ENCODE results near the gene SLC27A4.

The SLC27A4 gene

DNA sequence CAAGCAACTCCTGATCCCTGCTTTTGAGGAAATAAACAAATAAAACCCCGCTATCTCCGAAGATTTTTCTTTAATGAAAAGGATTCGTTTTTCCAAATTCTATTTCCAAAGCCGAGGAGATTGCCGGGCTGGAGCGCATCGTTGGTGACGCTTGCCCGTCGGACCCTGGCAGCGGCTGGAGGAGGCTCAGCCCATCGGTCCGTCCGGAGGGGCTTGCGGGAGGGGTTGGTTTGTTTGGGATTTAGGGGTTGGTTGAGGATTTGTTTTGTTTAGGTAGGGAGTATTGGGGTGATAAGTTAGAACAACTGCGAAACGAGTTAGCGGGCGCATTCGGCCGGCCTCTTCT is 51.6 kb downstream of the SLC27A4 start:
- no peak for DNase-seq (ENCODE audit: low read depth)

DNA sequence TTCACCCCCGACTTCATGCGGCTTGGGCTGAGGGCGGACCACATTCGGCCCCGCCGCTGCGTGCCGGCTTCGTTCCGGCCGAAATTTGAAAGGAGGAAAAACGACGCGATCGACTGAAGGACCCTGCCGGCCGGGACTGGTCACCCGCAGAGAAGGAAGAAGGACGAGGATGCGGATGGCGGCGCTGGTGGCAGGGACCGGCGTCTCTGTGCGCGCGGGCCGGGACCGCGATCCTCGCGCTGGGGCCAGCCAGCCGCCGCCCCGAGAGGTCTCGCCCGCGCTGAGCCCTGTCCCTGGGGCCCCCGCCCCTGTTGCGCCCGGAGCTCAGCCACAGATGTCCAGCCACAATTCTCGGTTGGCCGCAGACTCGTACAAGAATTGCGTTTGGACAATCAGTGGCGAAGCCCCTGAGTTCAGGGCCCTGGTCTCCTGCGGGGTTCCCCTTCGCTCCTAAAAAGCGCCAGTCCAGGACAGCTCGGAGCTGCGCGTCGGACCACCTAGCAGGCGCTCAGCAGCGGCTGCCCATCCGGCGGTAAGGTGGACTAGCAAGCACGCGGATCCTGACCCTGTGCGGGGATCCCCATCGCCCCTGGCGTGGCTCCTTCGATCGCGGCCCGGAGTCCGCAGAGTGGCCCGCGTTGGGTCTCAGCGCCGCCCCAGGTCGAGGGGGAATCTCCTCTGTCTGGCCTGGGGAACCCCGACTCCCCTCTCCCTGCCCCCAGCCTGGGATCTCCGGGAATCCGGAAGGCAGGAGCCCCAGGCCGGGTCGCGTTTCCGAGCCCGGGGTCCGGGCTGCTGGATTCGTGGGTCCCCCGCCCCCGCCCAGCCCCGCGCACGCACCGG is 52.2 kb downstream of the SLC27A4 start:
- no peak for DNase-seq (ENCODE audit: low read depth)

DNA sequence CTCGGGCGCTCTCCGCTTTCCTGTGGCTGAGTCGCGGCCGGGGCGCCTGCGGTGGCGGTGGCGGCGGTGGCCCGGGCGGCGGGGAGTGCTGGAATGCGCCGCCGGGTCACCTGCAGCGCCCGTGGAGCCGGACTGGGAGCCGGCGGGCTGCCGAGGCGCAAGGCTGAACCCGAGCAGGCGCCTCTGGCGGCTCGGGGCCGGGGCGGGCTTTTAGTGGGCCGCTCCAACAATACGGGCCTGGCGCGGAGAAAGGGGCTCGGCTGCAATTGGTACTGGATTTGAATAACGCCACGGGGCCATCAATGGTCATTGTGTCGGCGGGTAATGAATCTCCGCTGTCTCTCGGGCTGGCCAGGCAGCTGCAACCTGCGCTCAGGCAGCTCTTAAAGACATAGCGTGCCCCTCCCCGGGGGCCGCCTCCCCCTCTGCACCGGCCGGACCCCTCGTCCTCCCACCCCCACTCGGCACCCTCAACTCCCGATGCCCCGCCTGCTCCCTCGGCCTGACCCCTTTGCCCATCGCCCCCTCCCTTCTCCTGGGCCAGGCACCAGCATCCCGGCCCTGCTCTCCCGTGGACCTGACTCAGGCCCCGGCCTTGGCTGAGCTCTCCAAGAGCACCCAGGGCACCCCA is 52.9 kb downstream of the SLC27A4 start:
- no peak for DNase-seq (ENCODE audit: low read depth)

DNA sequence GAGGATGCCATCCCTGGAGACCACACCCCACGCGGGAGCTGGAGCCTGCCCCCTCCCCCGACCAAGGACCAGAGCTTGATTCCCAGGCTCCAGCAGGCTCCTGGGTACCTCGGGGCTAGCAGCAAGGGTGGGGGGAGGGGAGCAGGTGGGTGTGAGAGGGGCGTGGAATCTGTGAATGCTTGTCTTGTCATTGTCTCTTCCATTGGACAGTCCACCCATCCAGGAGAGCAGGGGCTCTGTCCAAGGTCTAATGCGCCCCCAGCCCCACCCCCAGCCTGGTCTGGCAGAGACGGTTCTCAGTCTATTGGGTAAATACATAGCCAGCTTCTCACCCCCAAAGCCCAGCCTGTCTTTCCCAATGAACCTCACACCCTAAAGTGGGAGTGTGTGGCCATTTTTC is 53.6 kb downstream of the SLC27A4 start:
- DNase-seq (ENCODE audit: low read depth): no peak

DNA sequence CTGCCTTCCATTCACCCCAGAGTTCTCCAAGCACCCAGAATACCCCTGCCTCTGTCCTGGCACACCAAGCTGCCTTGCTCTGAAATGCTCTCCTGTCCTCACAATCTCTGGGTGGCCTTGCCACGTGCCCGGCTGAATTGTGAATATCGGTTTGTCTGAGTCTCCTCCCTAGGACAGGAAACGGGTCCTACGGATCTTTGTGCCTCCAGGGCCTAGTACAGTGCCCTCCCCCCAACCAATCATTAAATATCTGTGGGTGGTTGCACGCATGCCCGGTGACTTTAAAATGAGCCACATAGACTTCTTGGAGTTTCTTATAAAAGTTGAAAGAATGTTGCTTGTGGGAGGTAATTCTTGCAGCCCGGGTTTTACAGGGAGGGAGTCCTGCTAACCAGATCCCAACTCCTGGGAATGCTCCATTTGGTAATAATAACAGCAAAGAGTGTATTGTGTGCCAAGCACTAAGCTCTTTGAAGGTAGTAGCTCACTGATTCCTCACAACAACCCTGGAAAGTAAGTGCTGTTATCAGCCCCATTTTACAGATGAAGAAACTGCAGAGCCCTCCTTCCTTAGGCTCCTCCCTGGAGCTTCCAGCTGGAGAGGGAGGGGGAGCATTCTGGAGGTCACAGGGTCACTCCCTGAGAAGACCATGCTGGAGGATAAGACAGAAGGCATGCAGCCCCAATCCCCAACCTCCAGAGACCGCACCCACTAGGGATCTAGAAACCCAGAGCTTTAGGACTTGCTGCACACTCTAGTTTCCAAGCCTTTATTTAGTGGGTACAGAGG is 54.2 kb downstream of the SLC27A4 start:
- DNase-seq (ENCODE audit: low read depth): no peak

DNA sequence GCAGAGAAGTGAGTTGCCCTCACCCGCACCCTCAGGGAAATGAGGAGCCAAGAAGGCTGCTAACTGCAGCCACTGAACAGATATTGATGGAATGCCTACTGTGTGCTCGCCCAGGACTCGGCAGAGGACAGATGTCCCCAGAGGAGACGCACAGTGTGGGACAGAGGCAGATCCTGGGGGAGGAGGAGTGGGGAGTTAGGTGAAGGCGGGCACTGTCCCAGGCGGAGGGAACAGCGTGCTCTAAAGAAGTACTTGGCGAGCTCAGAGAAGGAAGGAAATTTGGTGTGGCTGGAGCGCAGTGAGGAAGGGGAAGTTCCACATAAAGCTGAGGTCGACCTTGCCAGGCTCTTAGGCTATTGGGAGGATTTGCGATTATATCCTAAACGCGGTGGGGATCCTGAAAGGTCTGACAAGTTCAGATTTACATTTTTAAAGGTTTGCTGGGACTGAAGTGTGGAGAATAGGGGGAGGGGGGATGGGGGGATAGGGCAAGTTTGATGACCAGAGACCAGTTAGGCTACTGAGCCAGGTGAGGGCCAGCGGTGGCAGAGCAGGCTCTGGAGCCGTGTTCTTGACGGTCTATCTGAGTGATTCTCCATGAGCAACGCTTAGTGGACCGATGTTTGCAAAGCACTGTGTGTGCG is 56.8 kb downstream of the SLC27A4 start:
- DNase-seq (ENCODE audit: low read depth): no peak

DNA sequence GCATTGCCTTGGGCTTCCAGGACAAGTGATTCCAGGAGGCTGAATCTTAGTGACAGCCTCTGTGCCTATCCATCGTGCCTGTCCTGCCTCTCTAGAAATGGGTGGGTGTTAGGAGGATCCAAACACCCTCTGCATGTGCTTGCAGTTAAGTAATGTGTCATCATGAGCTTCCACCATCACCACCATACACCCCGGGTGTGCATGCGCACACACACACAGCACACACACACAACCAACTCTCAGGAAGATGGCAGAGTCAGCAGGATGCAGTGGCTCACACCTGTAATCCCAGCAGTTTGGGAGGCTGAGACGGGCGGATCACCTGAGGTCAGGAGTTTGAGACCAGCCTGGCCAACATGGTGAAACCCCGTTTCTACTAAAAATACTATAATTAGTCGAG is 57.5 kb downstream of the SLC27A4 start:
- DNase-seq (ENCODE audit: low read depth): no peak

DNA sequence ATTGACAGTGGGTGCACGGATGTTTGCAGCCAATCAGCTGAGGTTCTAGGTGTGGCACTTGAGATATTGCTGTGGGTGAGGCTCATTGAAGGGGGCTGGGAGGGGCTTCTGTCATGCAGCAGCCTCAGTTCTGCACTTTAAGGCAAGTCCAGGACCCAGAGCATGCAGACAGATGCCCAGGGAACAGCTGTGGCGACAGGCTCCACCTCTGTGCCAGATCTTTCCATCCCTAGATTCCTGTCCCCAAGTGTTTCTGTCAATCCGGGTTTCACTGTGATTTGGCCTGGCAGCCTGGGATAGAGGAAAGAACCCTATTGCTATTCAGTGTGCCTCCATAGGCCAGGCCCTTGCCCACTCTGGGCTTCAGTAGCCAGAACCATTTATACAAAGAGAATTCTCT is 59.5 kb downstream of the SLC27A4 start:
- no peak for DNase-seq (ENCODE audit: low read depth)

DNA sequence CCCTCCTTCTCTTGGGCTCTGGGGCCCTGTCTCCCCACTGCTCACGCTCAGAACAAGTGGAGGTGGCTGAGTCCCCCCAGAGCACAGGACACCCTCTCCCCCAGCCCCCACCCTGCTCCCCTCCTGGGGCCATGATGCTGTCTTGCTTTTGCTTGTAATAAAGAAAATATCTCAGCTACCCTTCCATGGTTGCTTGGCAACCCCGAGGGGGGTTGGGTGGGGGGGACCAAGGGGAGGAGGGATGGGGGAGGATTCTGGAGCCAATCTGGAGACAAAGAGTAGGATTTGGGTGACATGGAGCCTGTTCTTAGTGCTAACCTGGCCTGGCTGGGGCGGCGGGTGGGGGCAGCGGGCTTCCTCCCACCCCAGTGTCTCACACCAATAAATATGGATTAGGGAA is 64.2 kb downstream of the SLC27A4 start:
- no peak for DNase-seq (ENCODE audit: low read depth)

DNA sequence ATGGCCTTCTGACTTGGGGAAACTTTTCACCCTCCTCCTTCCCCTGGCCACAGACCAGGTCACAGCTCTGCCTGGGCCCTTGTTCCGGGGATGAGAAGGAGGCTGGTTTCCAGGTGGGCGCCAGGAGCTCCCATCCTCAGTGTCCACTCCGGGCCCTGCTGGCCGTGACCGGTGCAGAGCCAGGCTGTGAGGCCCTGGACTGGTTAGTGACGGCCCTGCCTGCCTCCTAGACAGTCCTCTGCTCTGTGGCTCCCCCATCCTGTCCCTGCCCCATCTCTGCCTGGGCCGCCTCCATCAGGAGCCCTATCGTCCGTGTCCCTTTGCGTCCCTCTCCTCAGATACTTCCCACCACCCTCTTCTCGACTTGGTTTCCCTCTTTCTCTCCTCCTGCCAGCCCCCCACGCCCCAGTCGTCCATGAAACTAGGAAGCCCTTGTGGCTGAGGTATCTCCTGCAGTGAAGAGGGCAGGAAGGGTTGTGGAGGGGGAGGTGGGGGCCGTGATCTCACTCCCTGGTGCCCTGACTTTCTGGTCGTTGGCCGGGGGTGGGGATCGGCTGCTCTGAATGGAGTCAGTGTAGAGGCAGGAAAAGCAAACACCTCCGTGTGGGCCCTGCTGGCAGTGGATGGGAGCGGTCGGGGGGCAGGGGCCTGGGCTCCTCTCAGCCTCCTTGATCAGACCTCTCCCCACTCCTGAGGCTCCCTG is 64.9 kb downstream of the SLC27A4 start:
- no peak for DNase-seq (ENCODE audit: low read depth)

DNA sequence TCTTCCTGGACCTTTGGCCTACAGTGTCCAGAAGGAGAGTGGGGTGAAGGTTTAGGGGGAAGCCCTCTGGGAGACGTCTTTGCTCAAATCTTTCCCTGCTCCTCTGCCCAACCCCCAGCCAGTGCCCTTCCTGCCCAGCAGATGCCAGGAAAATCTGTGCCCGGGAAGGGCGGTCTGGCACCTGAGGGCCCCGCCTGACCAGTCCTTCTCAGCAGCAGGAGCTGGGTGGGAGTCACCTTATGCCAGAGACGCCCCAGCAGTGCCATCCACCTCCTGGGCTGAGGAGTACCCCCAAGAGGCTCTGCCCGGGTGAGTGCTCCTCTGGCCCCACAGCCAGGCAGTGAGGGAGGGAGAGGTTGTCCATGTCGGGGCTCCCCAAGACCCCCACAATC is 65.4 kb downstream of the SLC27A4 start:
- DNase-seq (ENCODE audit: low read depth): no peak

DNA sequence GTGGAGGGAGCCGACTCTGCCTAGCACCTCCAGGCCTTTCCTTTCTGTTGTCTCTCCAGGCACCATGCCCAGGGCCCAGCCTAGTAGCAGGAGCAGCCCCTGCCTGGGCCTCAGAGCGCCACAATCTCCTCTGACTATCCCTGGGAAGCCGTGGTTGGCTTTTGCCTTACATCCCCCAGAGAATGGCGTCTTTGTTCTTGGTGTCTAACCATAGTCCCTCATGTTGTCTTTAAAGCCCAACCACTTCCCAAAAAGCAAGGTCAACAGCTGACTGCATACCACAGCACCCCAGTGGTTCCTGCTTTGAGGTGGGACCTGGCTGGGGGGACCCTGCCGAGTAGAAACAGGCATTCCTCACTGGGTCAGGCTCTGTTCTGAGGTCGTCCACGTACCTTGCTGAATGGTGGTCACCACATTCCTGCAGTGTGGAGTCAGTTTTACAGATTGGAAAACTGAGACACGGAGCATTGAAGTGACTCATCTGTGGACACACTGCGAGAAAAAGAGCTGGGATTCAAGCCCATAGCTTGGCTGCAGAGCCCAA is 66.6 kb downstream of the SLC27A4 start:
- DNase-seq (ENCODE audit: low read depth): no peak

DNA sequence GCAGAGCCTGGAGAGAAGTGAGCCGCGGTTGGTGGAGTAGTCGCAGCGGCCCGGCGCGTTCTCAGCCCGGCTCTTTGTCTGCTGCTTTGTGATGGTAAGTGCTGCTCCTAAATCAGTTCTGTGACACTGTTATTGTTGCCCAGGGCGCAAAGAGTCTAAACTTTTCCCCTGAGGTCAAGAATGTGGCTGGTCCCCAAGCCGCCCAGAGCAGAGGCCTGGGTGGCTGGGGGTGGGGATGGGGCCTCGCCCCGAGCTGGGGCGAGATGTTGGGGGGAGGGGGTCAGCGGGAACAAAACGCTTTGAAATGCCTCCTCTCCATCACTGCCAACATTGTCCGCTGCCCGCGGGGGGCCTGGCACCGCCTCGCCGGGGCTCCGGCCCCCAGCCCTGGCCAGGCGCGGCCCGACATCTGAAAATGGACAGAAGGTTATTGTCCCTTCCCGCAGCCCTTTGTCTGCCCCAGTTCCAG is 68.7 kb downstream of the SLC27A4 start:
- DNase-seq (ENCODE audit: low read depth): no peak

DNA sequence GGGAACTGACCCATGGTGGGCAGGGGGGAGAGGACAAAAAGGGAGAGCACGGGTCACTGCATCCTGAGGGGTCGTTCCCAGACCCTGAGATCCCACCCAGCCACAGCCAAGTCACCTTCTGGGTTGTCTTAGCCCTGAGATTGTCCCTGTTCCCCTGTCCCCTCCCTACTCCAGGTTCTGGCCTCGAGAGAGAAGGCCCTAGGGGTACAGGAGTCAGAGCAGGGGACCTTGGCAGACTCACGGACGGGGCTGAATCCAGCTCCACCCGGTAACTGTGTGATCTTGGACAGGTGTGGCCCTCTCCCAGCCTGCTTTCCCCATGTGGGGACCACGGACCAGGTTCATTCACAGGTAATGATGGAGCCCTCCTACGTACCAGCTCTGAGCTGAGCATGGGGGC is 69.1 kb downstream of the SLC27A4 start:
- no peak for DNase-seq (ENCODE audit: low read depth)

DNA sequence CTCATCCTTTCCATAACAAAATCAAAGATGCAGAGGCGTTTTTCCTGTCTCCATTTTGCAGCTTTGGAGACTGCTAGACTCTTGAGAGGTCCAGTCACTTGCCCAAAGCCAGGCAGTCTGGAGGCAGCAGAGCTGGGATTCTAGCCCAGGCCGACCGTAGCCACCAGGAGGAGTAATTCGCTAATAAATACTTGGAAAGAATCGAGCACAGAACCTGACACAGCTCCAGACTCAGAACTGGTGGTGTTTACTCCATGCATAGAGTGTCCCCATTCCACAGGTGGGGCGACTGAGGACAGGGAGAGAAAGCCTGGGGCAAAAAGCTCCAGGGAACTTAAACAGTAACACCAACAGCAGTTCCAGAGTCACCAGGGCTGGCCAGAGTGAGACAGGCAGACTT is 69.7 kb downstream of the SLC27A4 start:
- DNase-seq (ENCODE audit: low read depth): no peak

All from activated T-cell treated with anti-CD3 and anti-CD28 coated beads for 48 hours (primary cell).